HEK293 (cell line): ENCODE measurements around the gene FCHSD1.

Experiments
- CTCF ChIP-seq: fragments of 450-650 bp; formaldehyde crosslinking; IDR thresholded peaks from 2 replicates; pipeline ENCODE4 v1.5.1; 2016; ENCODE audit warnings: missing biosample characterization, missing genetic modification characterization
- KLF16 ChIP-seq: fragments of 450-650 bp; formaldehyde crosslinking; IDR thresholded peaks from 2 replicates; pipeline ENCODE4 v1.5.1; 2017; ENCODE audit warnings: missing biosample characterization, missing genetic modification characterization
- REST ChIP-seq: fragments of 450-650 bp; formaldehyde crosslinking; IDR thresholded peaks from 2 replicates; pipeline ENCODE4 v1.5.1; 2016; ENCODE audit warnings: missing biosample characterization, missing genetic modification characterization
- SP2 ChIP-seq: fragments of 450-650 bp; formaldehyde crosslinking; IDR thresholded peaks from 2 replicates; pipeline ENCODE4 v1.5.1; 2016; ENCODE audit warnings: missing biosample characterization, missing genetic modification characterization
- ZBTB10 ChIP-seq: fragments of 450-650 bp; formaldehyde crosslinking; IDR thresholded peaks from 2 replicates; pipeline ENCODE4 v1.5.1; 2016; ENCODE audit warnings: missing biosample characterization, missing genetic modification characterization
- ZBTB26 ChIP-seq: fragments of 450-650 bp; formaldehyde crosslinking; optimal IDR thresholded peaks from 2 replicates; pipeline ENCODE3; 2016; ENCODE audit warnings: missing biosample characterization, mild to moderate bottlenecking, missing genetic modification characterization
- ZNF121 ChIP-seq: fragments of 450-650 bp; formaldehyde crosslinking; IDR thresholded peaks from 2 replicates; pipeline ENCODE4 v1.5.1; 2016; ENCODE audit warnings: missing biosample characterization, missing genetic modification characterization
- ZNF350 ChIP-seq: fragments of 450-650 bp; formaldehyde crosslinking; IDR thresholded peaks from 2 replicates; pipeline ENCODE4 v1.5.0; 2017; ENCODE audit warnings: missing biosample characterization, mild to moderate bottlenecking, missing genetic modification characterization
- ZNF37A ChIP-seq: fragments of 450-650 bp; IDR thresholded peaks from 2 replicates; pipeline ENCODE4 v1.5.1; 2018; ENCODE audit warnings: missing biosample characterization, missing genetic modification characterization
- ZNF404 ChIP-seq: fragments of 450-650 bp; formaldehyde crosslinking; IDR thresholded peaks from 2 replicates; pipeline ENCODE4 v1.5.1; 2017; ENCODE audit warnings: missing biosample characterization, missing genetic modification characterization
- ZNF704 ChIP-seq: fragments of 450-650 bp; formaldehyde crosslinking; IDR thresholded peaks from 2 replicates; pipeline ENCODE4 v1.5.1; 2016; ENCODE audit warnings: missing biosample characterization, missing genetic modification characterization

GRCh38 chr5:141618030-141618803 lies 33.0 kb downstream of the FCHSD1 start:
- TF ChIP-seq CTCF (tag by site-specific recombination) (no peak), KLF16 (peak; percentile 79), ZNF704 (tag by site-specific recombination) (no peak), SP2 (peak; percentile 73), ZNF404 (tag by site-specific recombination) (no peak), ZNF37A (tag by site-specific recombination) (no peak), REST (tag by site-specific recombination) (no peak), ZBTB10 (tag by site-specific recombination) (no peak), ZBTB26 (tag by site-specific recombination) (no peak), ZNF350 (no peak), ZNF121 (tag by site-specific recombination) (peak; percentile 11; the same call in 1 of the 2 replicates)
